Tibial nerve (tissue), 4 donors: ENCODE results near the gene GTF2B. TPM values are rescaled to one million over a fixed set of nuclear protein-coding genes. Genes with fewer than 3 reads are reported as not detected.
"Not testable (repeated sequence)": the region's sequence is repeated elsewhere in the genome, so short reads cannot be mapped to it uniquely, and the experiment has no call there.

Experiments
- DNase-seq, 2 donors: peaks; one replicate each; pipeline ENCODE4 v3.0.0-alpha.2; 2019; ENCODE audit warnings: low spot score in 2 of 2
- H3K27ac ChIP-seq, 4 donors: fragments of 200-600 bp; sonication (generic) in 3 of 4; one replicate each; pipeline ENCODE4 v1.5.1; 2017 to 2019; ENCODE audit warnings: mild to moderate bottlenecking in 1 of 4
- H3K27me3 ChIP-seq, 2 donors: fragments of 200-600 bp; sonication (generic) in 1 of 2; one replicate each; pipeline versions ENCODE4 v1.5.1 to v1.6.0; 2017 to 2019
- H3K36me3 ChIP-seq, 3 donors: fragments of 200-600 bp; sonication (generic); one replicate each; pipeline ENCODE4 v1.5.1; 2018 to 2019
- H3K4me1 ChIP-seq, 4 donors: fragments of 200-600 bp; sonication (generic) in 3 of 4; one replicate each; pipeline ENCODE4 v1.5.1; 2017 to 2019
- H3K4me3 ChIP-seq, 4 donors: fragments of 200-600 bp; sonication (generic) in 3 of 4; one replicate each; pipeline ENCODE4 v1.5.1; 2017 to 2019; ENCODE audit warnings: mild to moderate bottlenecking in 1 of 4, moderate library complexity in 1 of 4
- H3K9me3 ChIP-seq, 4 donors: fragments of 200-600 bp; sonication (generic) in 3 of 4; one replicate each; pipeline ENCODE4 v1.5.1; 2017 to 2019
- CTCF ChIP-seq, 5 experiments: fragments of 200-600 bp in 3 of 5; fragments of 450-650 bp in 2 of 5; sonication (generic) in 3 of 5; IDR thresholded peaks; one replicate each; pipeline ENCODE4 v1.5.1; 2016 to 2019; ENCODE audit warnings: antibody characterized with exemption in 5 of 5, mild to moderate bottlenecking in 3 of 5, moderate library complexity in 2 of 5
- EP300 ChIP-seq, 2 donors: sonication (generic); formaldehyde crosslinking; IDR thresholded peaks; one replicate each; pipeline ENCODE4 v1.6.1; 2017; ENCODE audit warnings: antibody characterized with exemption in 2 of 2, mild to moderate bottlenecking in 1 of 2
- POLR2A ChIP-seq, 2 donors: fragments of 450-650 bp; IDR thresholded peaks; one replicate each; pipeline ENCODE4 v1.6.1; 2017; ENCODE audit warnings: antibody characterized with exemption in 2 of 2, mild to moderate bottlenecking in 2 of 2, moderate library complexity in 2 of 2
- WGBS, 2 donors: methylation state at CpG; one replicate each; pipeline ENCODE4 v1.1.5; 2018; 5-methylcytosine and 5-hydroxymethylcytosine counted together
- total RNA-seq, 4 donors: library from RNA; depleted of rRNA; stranded (reverse); fragments of >200 nt; gene quantifications; one replicate each; pipeline ENCODE4 v1.1.0, GENCODE V29; 2016

GTF2B gene
- total RNA-seq, 4 donors from 2014 or later: 17.4 to 55.7 (median 23.7) TPM

- DNase-seq: no peak
- no peaks in the 10 kb centered on the region for H3K27me3 ChIP-seq
- H3K9me3 ChIP-seq: no peaks in the 10 kb centered on the region
- 75 to 76% methylated on average over 5 of the region's 5 CpGs for WGBS, 2 donors
- H3K4me1 ChIP-seq: peaks cover 0 to 38% (median 4%) of the 10 kb centered on the region in 4 donors
- no peak for TF ChIP-seq CTCF (IDR thresholded peaks at IDR 0.05)
- TF ChIP-seq POLR2A (IDR thresholded peaks at IDR 0.05): no peak
- TF ChIP-seq EP300 (IDR thresholded peaks at IDR 0.05): no peak
- H3K36me3 ChIP-seq: peaks cover 0 to 8% (median 0%) of the 10 kb centered on the region in 3 donors
- H3K4me3 ChIP-seq: no peak overlapping the region
- no peak overlapping the region for H3K27ac ChIP-seq
These were observed 17.5 kb downstream of the GTF2B start for GRCh38 chr1:88873737-88874349.

DNA sequence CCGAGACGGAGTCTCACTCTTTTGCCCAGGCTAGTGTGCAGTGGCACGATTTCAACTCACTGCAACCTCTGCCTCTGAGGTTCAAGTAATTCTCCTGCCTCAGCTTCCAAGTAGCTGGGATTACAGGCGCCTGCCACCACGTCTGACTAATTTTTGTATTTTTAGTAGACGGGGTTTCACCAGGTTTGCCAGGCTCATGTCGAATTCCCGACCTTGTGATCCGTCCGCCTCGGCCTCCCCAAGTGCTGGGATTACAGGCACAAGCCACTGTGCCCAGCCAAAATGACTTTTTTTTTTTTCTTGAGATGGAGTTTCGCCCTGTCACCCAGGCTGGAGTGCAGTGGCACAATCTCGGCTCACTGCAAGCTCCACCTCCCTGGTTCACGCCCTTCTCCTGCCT lies 21.7 kb downstream of the GTF2B start:
- H3K9me3 ChIP-seq, H3K36me3 ChIP-seq, DNase-seq, H3K27ac ChIP-seq, H3K4me3 ChIP-seq, H3K27me3 ChIP-seq: not testable (repeated sequence)
- WGBS, 2 donors: 95 to 97% methylated on average over 14 of the region's 14 CpGs
- peaks cover 0 to 21% (median 0%) of the 10 kb centered on the region in 4 donors for H3K4me1 ChIP-seq

DNA sequence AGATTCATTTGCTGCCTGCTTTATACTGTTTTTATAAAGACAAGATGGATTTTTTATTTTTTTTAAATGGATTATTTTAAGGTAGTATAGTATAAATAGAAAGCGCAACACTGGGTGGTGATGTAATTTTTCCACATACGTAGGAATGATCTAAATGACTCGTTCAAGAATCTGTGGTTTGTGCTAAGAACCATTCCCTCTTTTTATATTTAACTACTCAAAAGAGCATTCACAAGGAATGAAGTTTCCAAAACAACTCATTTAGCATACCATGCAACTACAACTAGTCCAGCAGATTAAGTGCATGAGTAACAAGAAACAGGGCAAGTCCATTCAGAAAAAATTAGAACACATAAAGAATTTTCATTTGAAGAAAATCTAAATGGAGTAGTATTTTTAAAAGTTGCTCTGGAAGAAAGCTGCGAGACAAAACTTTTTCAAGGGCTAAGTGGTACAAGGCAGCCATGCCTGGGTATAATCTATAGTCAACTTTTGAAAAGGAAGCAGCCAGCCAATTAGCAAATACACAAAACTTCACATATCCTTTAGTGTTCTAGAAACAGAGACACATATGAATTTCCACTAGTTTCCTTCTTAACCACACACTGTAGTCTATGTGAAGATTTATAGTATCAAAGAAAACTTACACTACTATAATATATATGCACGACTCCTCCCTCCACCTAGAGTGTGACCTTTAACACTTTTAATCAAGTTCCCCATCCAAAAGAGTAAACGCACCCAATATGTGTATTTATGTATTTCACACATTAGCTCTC lies 23.4 kb downstream of the GTF2B start:
- DNase-seq: no peak
- Histone ChIP-seq H3K27me3 (no peaks in the 10 kb centered on the region), H3K4me1 (peaks cover 0 to 19% (median 0%) of the 10 kb centered on the region in 4 donors), H3K36me3 (peaks cover 0 to 15% (median 0%) of the 10 kb centered on the region in 3 donors), H3K9me3 (no peaks in the 10 kb centered on the region), H3K4me3 (no peak overlapping the region), H3K27ac (no peak overlapping the region)
- WGBS, 2 donors: 45 to 53% methylated on average over 6 of the region's 6 CpGs
- TF ChIP-seq POLR2A (IDR thresholded peaks at IDR 0.05): no peak
- TF ChIP-seq EP300 (IDR thresholded peaks at IDR 0.05): no peak
- TF ChIP-seq CTCF (IDR thresholded peaks at IDR 0.05): no peak

DNA sequence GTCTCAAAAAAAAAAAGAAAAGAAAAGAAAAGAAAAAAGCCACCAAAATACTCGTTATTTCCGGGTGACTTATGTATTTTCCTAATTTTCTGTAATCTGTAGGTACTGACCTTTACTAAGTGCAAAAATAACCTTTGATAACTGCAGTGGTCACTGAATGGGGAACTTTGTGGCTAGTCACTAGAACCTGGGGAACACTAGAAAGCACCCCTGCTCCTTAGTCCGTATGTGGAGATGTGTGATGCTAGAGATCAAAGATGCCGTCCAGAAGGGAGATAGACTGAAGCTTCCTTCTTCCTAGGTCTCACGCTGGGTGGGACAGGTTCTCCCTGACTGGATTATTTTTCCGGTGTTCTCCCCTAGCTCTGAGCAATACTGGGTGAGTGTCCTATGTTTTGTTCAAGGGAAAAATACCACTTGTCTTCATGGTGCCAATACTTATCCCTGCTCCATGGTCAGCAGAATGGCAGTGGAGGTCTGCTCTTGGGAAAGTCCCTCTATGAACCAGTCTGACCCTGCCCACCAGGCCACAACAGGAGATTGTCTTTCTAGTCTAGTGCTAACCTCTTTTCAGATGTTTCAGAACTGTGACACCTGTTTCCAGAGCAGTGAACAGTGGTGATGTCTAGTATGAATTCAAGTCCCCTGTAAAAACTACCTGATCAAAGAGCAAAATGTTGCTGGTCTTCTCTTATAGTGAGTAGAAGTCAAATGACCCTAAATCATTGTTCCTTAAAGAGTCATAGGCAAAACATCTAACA lies 39.9 kb downstream of the GTF2B start:
- no peak overlapping the region for H3K27ac ChIP-seq
- TF ChIP-seq CTCF (IDR thresholded peaks at IDR 0.05) (no peak), POLR2A (IDR thresholded peaks at IDR 0.05) (no peak), EP300 (IDR thresholded peaks at IDR 0.05) (no peak)
- no peaks in the 10 kb centered on the region for H3K27me3 ChIP-seq
- peaks cover 0 to 66% (median 3%) of the 10 kb centered on the region in 3 donors for H3K36me3 ChIP-seq
- H3K9me3 ChIP-seq: no peaks in the 10 kb centered on the region
- no peak overlapping the region for H3K4me3 ChIP-seq
- no peak for DNase-seq
- 89 to 91% methylated on average over 6 of the region's 6 CpGs for WGBS, 2 donors
- H3K4me1 ChIP-seq: no peaks in the 10 kb centered on the region

- H3K36me3 ChIP-seq: peaks cover 0 to 34% (median 3%) of the 10 kb centered on the region in 3 donors
- no peak overlapping the region for H3K4me3 ChIP-seq
- 8 to 9% methylated on average over 1 of the region's 1 CpG for WGBS, 2 donors
- H3K27ac ChIP-seq: no peak overlapping the region
- DNase-seq: no peak
- H3K9me3 ChIP-seq: no peaks in the 10 kb centered on the region
- H3K4me1 ChIP-seq: no peaks in the 10 kb centered on the region
- H3K27me3 ChIP-seq: no peaks in the 10 kb centered on the region
- TF ChIP-seq POLR2A (IDR thresholded peaks at IDR 0.05): no peak
- TF ChIP-seq CTCF (IDR thresholded peaks at IDR 0.05): no peak
- TF ChIP-seq EP300 (IDR thresholded peaks at IDR 0.05): no peak
These were observed 43.7 kb downstream of the GTF2B start for GRCh38 chr1:88847643-88848042.
